Naive B cell (primary cell): ENCODE data around the gene NFKBIE. TPM values are rescaled to one million over a fixed set of nuclear protein-coding genes. Genes with fewer than 3 reads are reported as not detected.

ENCODE experiments used
- ATAC-seq, 2 donors: fragments of 150-1000 bp; cut with Tn5 transposase; 2 replicates each; pipeline ENCODE4 v1.10.0; 2021; ENCODE audit warnings: low read depth in 2 of 2, mild to moderate bottlenecking in 2 of 2, moderate library complexity in 2 of 2
- DNase-seq: peaks from one replicate; pipeline ENCODE4 v3.0.0; 2022
- H3K27ac Mint-ChIP-seq, 6 donors: one replicate each; pipeline ENCODE4 v1.8.0; 2020 to 2022; ENCODE audit warnings: mild to moderate bottlenecking in 6 of 6, mixed read lengths in 6 of 6, moderate library complexity in 5 of 6, inconsistent platforms in 2 of 6
- H3K27me3 Mint-ChIP-seq, 3 donors: one replicate each; pipeline ENCODE4 v1.8.0; 2021 to 2022; ENCODE audit warnings: mixed read lengths in 3 of 3, mild to moderate bottlenecking in 1 of 3
- H3K36me3 Mint-ChIP-seq, 2 donors: one replicate each; pipeline ENCODE4 v1.8.0; 2020 to 2022; ENCODE audit warnings: mixed read lengths in 2 of 2, inconsistent platforms in 1 of 2, mild to moderate bottlenecking in 1 of 2
- H3K4me1 Mint-ChIP-seq, 3 donors: one replicate each; pipeline ENCODE4 v1.8.0; 2020 to 2022; ENCODE audit warnings: mixed read lengths in 3 of 3, inconsistent platforms in 1 of 3, mild to moderate bottlenecking in 1 of 3, moderate library complexity in 1 of 3
- H3K4me3 Mint-ChIP-seq, 8 donors: one replicate each; pipeline ENCODE4 v1.8.0; 2020 to 2022; ENCODE audit warnings: mild to moderate bottlenecking in 8 of 8, mixed read lengths in 8 of 8, moderate library complexity in 8 of 8, inconsistent platforms in 2 of 8
- H3K9me3 Mint-ChIP-seq, 7 donors: one replicate each; pipeline ENCODE4 v1.8.0; 2020 to 2022; ENCODE audit warnings: mixed read lengths in 7 of 7, mild to moderate bottlenecking in 5 of 7, inconsistent platforms in 2 of 7, moderate library complexity in 1 of 7
- polyA plus RNA-seq, 6 donors: library from polyadenylated mRNA; unstranded; fragments of 300-500 nt; fragmentation: Illumina TruSeq; gene quantifications; one replicate each; pipeline ENCODE4 v1.2.3, GENCODE V29; 2021; ENCODE audit warnings: low read depth in 6 of 6

Gene NFKBIE
- polyA plus RNA-seq, 6 donors from 2014 or later, result 22.1 to 30.8 (median 27.9) TPM

DNA sequence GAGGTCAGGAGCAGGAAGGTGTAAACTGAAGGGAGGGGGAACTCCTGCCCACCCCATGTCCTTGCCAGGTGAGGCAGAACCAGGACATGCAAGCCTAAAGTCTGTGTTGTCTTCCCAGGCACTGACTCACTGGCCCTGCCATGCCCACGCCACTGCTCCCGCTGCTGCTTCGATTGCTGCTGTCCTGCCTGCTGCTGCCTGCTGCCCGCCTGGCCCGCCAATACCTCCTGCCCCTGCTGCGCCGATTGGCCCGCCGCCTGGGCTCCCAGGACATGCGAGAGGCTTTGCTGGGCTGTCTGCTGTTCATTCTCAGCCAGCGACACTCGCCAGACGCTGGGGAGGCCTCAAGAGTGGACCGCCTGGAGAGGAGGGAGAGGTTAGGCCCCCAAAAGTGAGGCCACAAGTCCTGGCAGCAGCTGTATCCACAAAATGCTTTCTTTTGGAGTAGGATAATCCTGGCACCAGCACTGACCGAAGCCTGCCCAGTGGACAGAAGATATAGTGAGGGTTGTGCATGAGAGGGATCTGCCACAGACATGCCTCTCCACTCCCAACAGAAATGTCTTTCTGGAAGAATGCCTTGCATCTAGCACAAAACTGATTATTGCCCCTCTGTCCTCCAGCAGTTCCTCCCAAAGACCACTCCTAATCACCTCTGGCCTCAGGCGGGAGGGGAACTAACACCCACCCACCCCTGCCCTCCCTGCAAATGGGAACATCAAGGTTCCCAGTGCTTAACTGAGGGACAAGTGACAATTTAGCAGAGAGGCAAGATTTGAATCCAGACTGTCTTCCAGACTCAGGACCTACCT lies 47.8 kb downstream of the NFKBIE start:
- DNase-seq (no peak), ATAC-seq (no peak)
- Mint-ChIP-seq H3K36me3 (no peaks in the 10 kb centered on the region), H3K4me3 (peak overlapping the region in 1 of 8 donors; percentile 77), H3K27me3 (peaks cover 0 to 7% (median 0%) of the 10 kb centered on the region in 3 donors), H3K27ac (peak overlapping the region in 1 of 6 donors; percentile 38), H3K4me1 (peaks cover 19 to 28% (median 21%) of the 10 kb centered on the region in 3 donors), H3K9me3 (no peaks in the 10 kb centered on the region)

GRCh38 chr6:44216677-44217331 lies 48.5 kb downstream of the NFKBIE start, which contains the start of gene MYMX:
Gene MYMX, plus strand, starts transcription at chr6:44216926. Its CDS starts 546 bp downstream, at chr6:44217472.
- Mint-ChIP-seq H3K27ac (peak within 1 kb of the TSS in 2 of 6 donors; percentile 38 to 71), H3K4me1 (peaks cover 17 to 24% (median 18%) of the 10 kb centered on the region in 3 donors), H3K9me3 (no peaks in the 10 kb centered on the region), H3K4me3 (peak within 1 kb of the TSS in 3 of 8 donors; percentile 3 to 41 (median 6)), H3K36me3 (no peaks in the 10 kb centered on the region), H3K27me3 (peaks cover 0 to 7% (median 0%) of the 10 kb centered on the region in 3 donors)
- DNase-seq, result no peak
- ATAC-seq, result no peak

- Mint-ChIP-seq H3K4me3 (no peak overlapping the region), H3K27me3 (peaks cover 0 to 7% (median 0%) of the 10 kb centered on the region in 3 donors), H3K4me1 (peaks cover 5 to 10% (median 5%) of the 10 kb centered on the region in 3 donors), H3K36me3 (no peaks in the 10 kb centered on the region), H3K9me3 (no peaks in the 10 kb centered on the region), H3K27ac (peak overlapping the region in 1 of 6 donors; percentile 1)
- no peak for DNase-seq
- ATAC-seq, result no peak
Observed at GRCh38 chr6:44214307-44214706, 51.0 kb downstream of the NFKBIE start.

- no peak for ATAC-seq
- no peak for DNase-seq
- peak overlapping the region in 1 of 6 donors; percentile 6 for H3K27ac Mint-ChIP-seq
- H3K36me3 Mint-ChIP-seq, result no peaks in the 10 kb centered on the region
- peaks cover 0 to 15% (median 0%) of the 10 kb centered on the region in 3 donors for H3K27me3 Mint-ChIP-seq
- H3K4me3 Mint-ChIP-seq, result no peak overlapping the region
- H3K4me1 Mint-ChIP-seq, result no peaks in the 10 kb centered on the region
- no peaks in the 10 kb centered on the region for H3K9me3 Mint-ChIP-seq
Observed at GRCh38 chr6:44211284-44211683, 54.1 kb downstream of the NFKBIE start.

Other genes with a start within 250 kb of the NFKBIE start
- 10 to 100 TPM; 68.2 to 99.9 (median 85.0) TPM for gene MRPL14, start 138.1 kb downstream of the NFKBIE start, polyA plus RNA-seq
- 1 to 10 TPM in 1 of 6 donors, under 1 TPM in 4, not detected in 1; 0.38 to 1.6 (median 0.50) TPM for gene TMEM63B, start 138.0 kb downstream of the NFKBIE start, polyA plus RNA-seq
- gene CAPN11, start 106.7 kb downstream of the NFKBIE start, polyA plus RNA-seq, result not detected
- not detected for gene MYMX, start 48.6 kb downstream of the NFKBIE start, polyA plus RNA-seq
- 1 to 10 TPM in 3 of 6 donors, under 1 TPM in 3; 0.15 to 3.1 (median 0.99) TPM for gene SLC29A1, start 42.0 kb downstream of the NFKBIE start, polyA plus RNA-seq
- 100 to 1,000 TPM; 420 to 486 (median 447) TPM for gene HSP90AB1, start 18.4 kb downstream of the NFKBIE start, polyA plus RNA-seq
- gene SLC35B2, start 8.0 kb downstream of the NFKBIE start, polyA plus RNA-seq, result 10 to 100 TPM; 24.2 to 38.6 (median 27.2) TPM
- gene TMEM151B, start 4.9 kb upstream of the NFKBIE start, polyA plus RNA-seq, result not detected
- 10 to 100 TPM in 1 of 6 donors, 1 to 10 TPM in 5; 5.6 to 12.8 (median 7.8) TPM for gene AARS2, start 47.8 kb upstream of the NFKBIE start, polyA plus RNA-seq
- not detected for gene SPATS1, start 77.1 kb upstream of the NFKBIE start, polyA plus RNA-seq
- gene CDC5L, start 122.2 kb upstream of the NFKBIE start, polyA plus RNA-seq, result 10 to 100 TPM in 5 of 6 donors, 1 to 10 TPM in 1; 7.8 to 20.8 (median 17.0) TPM